MM.1S (cell line): ENCODE measurements around the gene CAP2.

Source experiments
- EZH2 ChIP-seq: fragments of 300-600 bp; sonication (generic); optimal IDR thresholded peaks from 2 replicates; pipeline ENCODE3; 2017; ENCODE audit warnings: low read depth, mild to moderate bottlenecking, antibody characterized with exemption, low read length, mixed read lengths
- TF ChIP-seq, protein P1 (sequence below): fragments of 300-600 bp; sonication (generic); IDR thresholded peaks from 2 replicates; pipeline ENCODE4 v1.5.1; 2016; ENCODE audit warnings: antibody characterized with exemption, low read length, mixed read lengths

- TF ChIP-seq EZH2, result no peak
- TF ChIP-seq, protein P1, sequence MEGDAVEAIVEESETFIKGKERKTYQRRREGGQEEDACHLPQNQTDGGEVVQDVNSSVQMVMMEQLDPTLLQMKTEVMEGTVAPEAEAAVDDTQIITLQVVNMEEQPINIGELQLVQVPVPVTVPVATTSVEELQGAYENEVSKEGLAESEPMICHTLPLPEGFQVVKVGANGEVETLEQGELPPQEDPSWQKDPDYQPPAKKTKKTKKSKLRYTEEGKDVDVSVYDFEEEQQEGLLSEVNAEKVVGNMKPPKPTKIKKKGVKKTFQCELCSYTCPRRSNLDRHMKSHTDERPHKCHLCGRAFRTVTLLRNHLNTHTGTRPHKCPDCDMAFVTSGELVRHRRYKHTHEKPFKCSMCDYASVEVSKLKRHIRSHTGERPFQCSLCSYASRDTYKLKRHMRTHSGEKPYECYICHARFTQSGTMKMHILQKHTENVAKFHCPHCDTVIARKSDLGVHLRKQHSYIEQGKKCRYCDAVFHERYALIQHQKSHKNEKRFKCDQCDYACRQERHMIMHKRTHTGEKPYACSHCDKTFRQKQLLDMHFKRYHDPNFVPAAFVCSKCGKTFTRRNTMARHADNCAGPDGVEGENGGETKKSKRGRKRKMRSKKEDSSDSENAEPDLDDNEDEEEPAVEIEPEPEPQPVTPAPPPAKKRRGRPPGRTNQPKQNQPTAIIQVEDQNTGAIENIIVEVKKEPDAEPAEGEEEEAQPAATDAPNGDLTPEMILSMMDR, result no peak
These were observed 1.4 kb upstream of the CAP2 start for GRCh38 chr6:17391976-17392375.
